Activated CD4-positive, alpha-beta T cell treated with anti-CD3 and anti-CD28 coated beads, Interleukin-2, amount 10 ng/mL, durations not matched to agents 24 days and 14 days (primary cell): ENCODE measurements around the gene ANKRD33B. TPM values are rescaled to one million over a fixed set of nuclear protein-coding genes. Genes with fewer than 3 reads are reported as not detected.
"Not testable (repeated sequence)": the region's sequence is repeated elsewhere in the genome, so short reads cannot be mapped to it uniquely, and the experiment has no call there.

Experiments
- DNase-seq: peaks from one replicate; pipeline ENCODE4 v3.0.0; 2022
- H3K27ac Mint-ChIP-seq: one replicate; pipeline ENCODE4 v1.8.0; 2022; ENCODE audit warnings: mild to moderate bottlenecking, mixed read lengths
- H3K27me3 Mint-ChIP-seq: one replicate; pipeline ENCODE4 v1.8.0; 2022; ENCODE audit warnings: mixed read lengths
- H3K36me3 Mint-ChIP-seq: one replicate; pipeline ENCODE4 v1.8.0; 2022; ENCODE audit warnings: low read depth, mild to moderate bottlenecking, mixed read lengths
- H3K4me1 Mint-ChIP-seq: one replicate; pipeline ENCODE4 v1.8.0; 2021; ENCODE audit warnings: mixed read lengths
- H3K4me3 Mint-ChIP-seq: one replicate; pipeline ENCODE4 v1.8.0; 2022; ENCODE audit warnings: mild to moderate bottlenecking, moderate library complexity, mixed read lengths
- H3K9me3 Mint-ChIP-seq: one replicate; pipeline ENCODE4 v1.8.0; 2021; ENCODE audit warnings: mixed read lengths
- intact Hi-C: fragments of 100-400 bp; cut with micrococcal nuclease; formaldehyde crosslinking; loops from one replicate; pipeline ENCODE4 v1.15.1; 2023
- total RNA-seq: library from RNA; stranded (reverse); gene quantifications from 2 replicates; pipeline ENCODE4 v1.2.3, GENCODE V29; 2022

The ANKRD33B gene
- total RNA-seq, 1 donor from 2014 or later, result 21.7 TPM

GRCh38 chr5:10559151-10559550, 4.7 kb upstream of the ANKRD33B start:
- H3K27me3 Mint-ChIP-seq, result peaks cover 58% of the 10 kb centered on the region

GRCh38 chr5:10559871-10560270, 4.0 kb upstream of the ANKRD33B start:
- Mint-ChIP-seq H3K4me1 (peaks cover 9% of the 10 kb centered on the region), H3K4me3 (no peak overlapping the region), H3K27ac (no peak overlapping the region), H3K9me3 (no peaks in the 10 kb centered on the region), H3K36me3 (no peaks in the 10 kb centered on the region), H3K27me3 (peaks cover 54% of the 10 kb centered on the region)
- no peak for DNase-seq
- intact Hi-C loops, result loop anchor here (5.0 kb wide), 2 partner anchors 202 to 308 kb away; partner anchors contain the start of genes CCT5 and DAP

More at GRCh38 chr5:10559151-10559550, 4.7 kb upstream of the ANKRD33B start:
- Mint-ChIP-seq H3K36me3 (no peaks in the 10 kb centered on the region), H3K27ac (no peak overlapping the region), H3K4me3 (no peak overlapping the region), H3K4me1 (peaks cover 9% of the 10 kb centered on the region), H3K9me3 (no peaks in the 10 kb centered on the region)
- DNase-seq, result no peak
- intact Hi-C loops, result no loop called here

DNA sequence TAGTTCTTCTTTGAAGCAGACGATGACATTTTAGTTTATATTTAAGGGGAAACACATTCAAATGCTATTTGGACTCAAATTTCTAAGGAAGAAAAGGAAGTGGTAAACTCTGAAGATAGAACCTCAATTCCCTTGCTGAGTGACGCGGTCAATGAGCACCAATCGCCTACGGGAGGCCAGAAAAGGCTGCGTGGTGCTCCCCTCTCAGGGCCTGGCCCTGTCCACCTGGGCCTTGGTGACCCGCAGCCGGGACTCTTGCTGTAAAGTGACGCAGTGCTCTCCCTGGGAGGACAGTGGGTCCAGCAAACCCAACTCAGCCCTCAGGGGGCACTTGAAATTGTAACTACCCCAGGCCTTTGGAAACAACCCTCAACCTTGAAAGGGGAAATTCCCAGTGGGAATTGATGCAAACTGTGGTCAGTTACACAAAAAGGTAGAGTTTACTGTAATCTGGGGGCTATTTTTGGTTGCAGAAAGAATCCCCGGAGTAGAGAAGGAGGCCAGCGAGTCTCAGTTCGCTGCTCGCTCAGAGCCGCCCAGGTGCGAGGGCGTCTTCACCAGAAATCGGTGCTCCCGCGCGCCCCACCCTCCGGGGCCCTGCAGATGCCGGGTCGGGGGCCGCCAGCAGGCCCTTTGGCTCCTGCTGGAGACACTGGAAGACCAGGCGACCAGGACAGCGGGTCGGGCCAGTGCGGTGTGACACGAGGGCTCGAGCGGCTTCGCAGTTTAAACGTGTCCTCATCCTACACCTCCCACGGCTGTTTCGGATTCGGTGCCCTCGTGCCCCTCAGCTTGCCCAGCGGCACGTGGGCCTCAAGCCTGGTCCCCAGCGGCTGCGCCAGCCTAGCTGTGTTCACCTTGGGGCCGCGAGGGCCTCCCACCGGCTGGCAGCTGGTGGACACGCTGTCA, 1.4 kb upstream of the ANKRD33B start:
- peaks cover 33% of the 10 kb centered on the region for H3K27me3 Mint-ChIP-seq
- H3K27ac Mint-ChIP-seq, result peak overlapping the region; percentile 51
- peak; percentile 66 for DNase-seq
- no peaks in the 10 kb centered on the region for H3K9me3 Mint-ChIP-seq
- peaks cover 18% of the 10 kb centered on the region for H3K4me1 Mint-ChIP-seq
- peak overlapping the region; percentile 64 for H3K4me3 Mint-ChIP-seq
- intact Hi-C loops, result loop anchor here (1.0 to 5.0 kb wide), 3 partner anchors 120 to 310 kb away; partner anchors contain the start of genes CCT5 and DAP
- H3K36me3 Mint-ChIP-seq, result peaks cover 8% of the 10 kb centered on the region

DNA sequence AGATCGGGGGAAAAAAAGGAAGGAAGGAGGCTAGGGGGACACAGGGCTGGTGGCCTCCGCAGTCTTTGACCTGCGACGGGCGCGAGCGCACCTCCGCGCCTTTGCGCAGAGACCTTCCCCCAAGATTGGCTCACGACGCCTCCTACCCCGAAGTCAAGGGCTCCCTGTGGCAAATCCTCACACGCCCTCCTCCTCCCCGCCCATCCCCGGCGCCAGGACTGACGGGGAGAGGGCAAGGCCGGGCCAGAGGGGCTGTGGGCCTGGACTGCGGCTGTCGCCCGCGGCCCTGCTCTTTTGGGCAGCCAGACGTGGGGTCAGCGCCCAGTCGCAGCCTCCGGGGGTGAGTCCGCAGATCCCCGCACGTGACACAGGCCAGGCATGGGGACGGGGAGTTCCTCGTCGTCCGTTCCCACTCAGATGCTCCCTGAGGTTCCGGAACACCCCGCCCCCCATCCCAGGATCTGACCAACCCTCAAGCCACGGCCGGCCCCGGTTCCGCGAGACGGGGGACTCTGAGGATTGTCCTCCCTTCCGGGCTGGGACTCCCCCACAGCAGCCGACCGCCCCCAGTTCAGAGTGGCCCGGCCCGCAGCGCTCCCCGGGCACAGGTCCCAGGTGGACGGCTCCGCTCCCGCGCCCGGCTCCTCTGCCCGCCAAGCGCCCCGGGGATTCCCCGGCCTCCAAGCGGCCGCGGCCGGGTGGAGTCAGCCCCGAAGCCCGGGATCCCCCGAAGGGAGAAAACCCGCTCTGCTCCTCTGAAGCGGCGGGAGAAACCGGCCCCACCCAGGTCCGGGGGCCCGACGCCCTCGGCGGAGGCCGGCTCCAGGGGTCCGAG, 543 bp upstream of the ANKRD33B start:
- intact Hi-C loops, result loop anchor here (1.0 to 5.0 kb wide), 3 partner anchors 121 to 311 kb away; partner anchors contain the start of genes CCT5 and DAP
- H3K9me3 Mint-ChIP-seq, result no peaks in the 10 kb centered on the region
- peak; percentile 89 for DNase-seq
- H3K36me3 Mint-ChIP-seq, result peaks cover 8% of the 10 kb centered on the region
- no peak overlapping the region for H3K27ac Mint-ChIP-seq
- peak overlapping the region; percentile 64 for H3K4me3 Mint-ChIP-seq
- peaks cover 27% of the 10 kb centered on the region for H3K27me3 Mint-ChIP-seq
- peaks cover 20% of the 10 kb centered on the region for H3K4me1 Mint-ChIP-seq

- peaks cover 20% of the 10 kb centered on the region for H3K4me1 Mint-ChIP-seq
- H3K36me3 Mint-ChIP-seq, result peaks cover 8% of the 10 kb centered on the region
- H3K27me3 Mint-ChIP-seq, result peaks cover 15% of the 10 kb centered on the region
- intact Hi-C loops, result loop anchor here (1.0 to 5.0 kb wide), 6 partner anchors 14 to 313 kb away; partner anchors contain the start of genes CCT5 and DAP
- H3K9me3 Mint-ChIP-seq, result no peaks in the 10 kb centered on the region
- peak; percentile 75 for DNase-seq
- peak overlapping the region; percentile 82 for H3K27ac Mint-ChIP-seq
- H3K4me3 Mint-ChIP-seq, result peak overlapping the region; percentile 90
These were observed 1.2 kb downstream of the ANKRD33B start for GRCh38 chr5:10564838-10565784.

DNA sequence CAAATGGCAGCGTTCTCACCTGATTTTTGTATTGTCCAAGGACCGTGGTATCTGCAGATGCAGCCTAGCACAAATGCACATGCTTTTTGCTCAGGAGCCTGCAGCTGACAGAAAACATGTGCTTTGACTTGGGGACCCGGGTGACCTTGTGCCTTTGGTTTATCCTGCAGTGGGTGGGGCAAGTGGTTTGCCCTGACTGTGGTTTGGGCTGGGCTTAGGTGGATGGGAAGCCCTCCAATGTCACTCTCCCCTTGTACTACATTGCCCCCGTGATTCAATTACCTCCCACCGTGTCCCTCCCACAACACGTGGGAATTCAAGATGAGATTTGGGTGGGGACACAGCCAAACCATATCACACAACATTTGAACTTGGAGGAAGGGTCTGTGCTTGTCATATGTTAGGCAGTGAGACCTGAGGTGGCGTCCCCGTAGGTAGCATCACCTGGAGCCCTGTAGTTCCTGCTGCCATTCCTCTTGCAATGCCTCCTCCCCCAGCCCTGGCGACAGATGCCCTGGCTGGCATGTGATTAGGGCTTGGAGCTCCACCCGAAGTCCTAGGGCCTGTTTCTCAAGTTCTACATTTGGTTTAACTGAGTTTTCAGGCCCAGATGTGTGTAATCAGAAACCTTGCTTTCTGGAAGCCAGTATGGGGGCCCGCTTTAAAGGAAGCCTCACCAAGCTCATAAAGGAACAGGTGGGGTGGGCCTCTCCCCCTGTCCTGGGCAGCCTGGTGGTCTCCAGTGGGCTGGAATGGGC, 2.1 kb downstream of the ANKRD33B start:
- DNase-seq, result peak; percentile 66
- peak overlapping the region; percentile 90 for H3K4me3 Mint-ChIP-seq
- intact Hi-C loops, result loop anchor here (2.0 kb wide), 1 partner anchor 211 kb away; no protein-coding TSS in a partner anchor
- peaks cover 8% of the 10 kb centered on the region for H3K36me3 Mint-ChIP-seq
- H3K27me3 Mint-ChIP-seq, result peaks cover 8% of the 10 kb centered on the region
- H3K9me3 Mint-ChIP-seq, result no peaks in the 10 kb centered on the region
- H3K4me1 Mint-ChIP-seq, result peaks cover 20% of the 10 kb centered on the region
- no peak overlapping the region for H3K27ac Mint-ChIP-seq

- no peaks in the 10 kb centered on the region for H3K9me3 Mint-ChIP-seq
- peaks cover 20% of the 10 kb centered on the region for H3K4me1 Mint-ChIP-seq
- DNase-seq, result no peak
- peaks cover 4% of the 10 kb centered on the region for H3K27me3 Mint-ChIP-seq
- no peak overlapping the region for H3K27ac Mint-ChIP-seq
- intact Hi-C loops, result no loop called here
- H3K36me3 Mint-ChIP-seq, result peaks cover 8% of the 10 kb centered on the region
- H3K4me3 Mint-ChIP-seq, result peak overlapping the region; percentile 90
These were observed 2.7 kb downstream of the ANKRD33B start for GRCh38 chr5:10566543-10567068.

GRCh38 chr5:10567121-10567591, 3.3 kb downstream of the ANKRD33B start:
- DNase-seq, result no peak
- no peak overlapping the region for H3K27ac Mint-ChIP-seq
- intact Hi-C loops, result no loop called here

GRCh38 chr5:10567781-10568321, 4.0 kb downstream of the ANKRD33B start:
- no peaks in the 10 kb centered on the region for H3K27me3 Mint-ChIP-seq
- H3K27ac Mint-ChIP-seq, result no peak overlapping the region
- DNase-seq, result no peak
- H3K9me3 Mint-ChIP-seq, result no peaks in the 10 kb centered on the region
- no peak overlapping the region for H3K4me3 Mint-ChIP-seq
- peaks cover 15% of the 10 kb centered on the region for H3K4me1 Mint-ChIP-seq
- H3K36me3 Mint-ChIP-seq, result peaks cover 8% of the 10 kb centered on the region
- intact Hi-C loops, result no loop called here

More at GRCh38 chr5:10567121-10567591, 3.3 kb downstream of the ANKRD33B start:
- H3K9me3 Mint-ChIP-seq, result no peaks in the 10 kb centered on the region
- H3K4me1 Mint-ChIP-seq, result peaks cover 18% of the 10 kb centered on the region
- H3K27me3 Mint-ChIP-seq, result peaks cover 2% of the 10 kb centered on the region
- H3K36me3 Mint-ChIP-seq, result peaks cover 8% of the 10 kb centered on the region
- peak overlapping the region; percentile 42 for H3K4me3 Mint-ChIP-seq

DNA sequence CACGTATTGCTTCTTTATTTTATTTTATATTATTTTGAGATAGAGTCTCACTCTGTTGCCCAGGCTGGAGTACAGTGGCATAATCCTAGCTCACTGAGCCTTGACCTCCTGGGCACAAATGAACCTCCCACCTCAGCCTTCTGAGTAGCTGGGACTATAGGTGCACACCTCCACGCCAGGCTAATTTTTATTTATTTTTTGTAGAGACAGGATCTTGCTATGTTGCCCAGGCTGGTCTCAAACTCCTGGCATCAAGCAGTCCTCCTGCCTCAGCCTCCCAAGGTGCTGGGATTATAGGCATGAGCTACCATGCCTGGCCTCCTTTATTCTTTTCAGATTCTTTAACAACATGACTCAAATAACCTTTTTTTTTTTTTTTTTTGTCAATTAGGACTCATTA, 6.7 kb downstream of the ANKRD33B start:
- H3K27me3 Mint-ChIP-seq, H3K9me3 Mint-ChIP-seq, DNase-seq, intact Hi-C loops, H3K27ac Mint-ChIP-seq, H3K36me3 Mint-ChIP-seq, H3K4me3 Mint-ChIP-seq: not testable (repeated sequence)
- peaks cover 11% of the 10 kb centered on the region for H3K4me1 Mint-ChIP-seq

DNA sequence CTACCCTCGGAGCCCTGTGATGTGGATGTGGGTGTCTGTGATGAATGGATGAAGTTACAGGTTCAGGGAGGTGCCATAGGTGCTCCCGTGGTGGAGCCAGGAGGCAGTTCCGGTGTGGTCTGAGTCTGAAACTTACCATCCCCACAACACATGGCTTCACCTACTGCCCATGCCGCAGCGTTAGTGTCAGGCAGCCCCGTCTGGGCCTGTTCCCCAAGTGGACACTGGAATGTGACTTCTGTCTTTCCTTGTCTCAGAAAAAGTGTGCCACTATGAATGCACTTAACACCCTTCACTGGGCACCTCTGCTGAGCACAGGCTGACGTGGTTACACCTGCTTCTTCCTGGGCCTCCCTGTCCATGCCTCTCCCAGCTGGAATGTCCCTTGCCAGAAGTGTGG, 8.6 kb downstream of the ANKRD33B start:
- H3K27ac Mint-ChIP-seq, result no peak overlapping the region
- no peaks in the 10 kb centered on the region for H3K27me3 Mint-ChIP-seq
- peaks cover 6% of the 10 kb centered on the region for H3K4me1 Mint-ChIP-seq
- no peak overlapping the region for H3K4me3 Mint-ChIP-seq
- no peak for DNase-seq
- H3K36me3 Mint-ChIP-seq, result peaks cover 3% of the 10 kb centered on the region
- intact Hi-C loops, result no loop called here
- no peaks in the 10 kb centered on the region for H3K9me3 Mint-ChIP-seq
